ENCODE data around the gene APEH.

APEH gene

DNA sequence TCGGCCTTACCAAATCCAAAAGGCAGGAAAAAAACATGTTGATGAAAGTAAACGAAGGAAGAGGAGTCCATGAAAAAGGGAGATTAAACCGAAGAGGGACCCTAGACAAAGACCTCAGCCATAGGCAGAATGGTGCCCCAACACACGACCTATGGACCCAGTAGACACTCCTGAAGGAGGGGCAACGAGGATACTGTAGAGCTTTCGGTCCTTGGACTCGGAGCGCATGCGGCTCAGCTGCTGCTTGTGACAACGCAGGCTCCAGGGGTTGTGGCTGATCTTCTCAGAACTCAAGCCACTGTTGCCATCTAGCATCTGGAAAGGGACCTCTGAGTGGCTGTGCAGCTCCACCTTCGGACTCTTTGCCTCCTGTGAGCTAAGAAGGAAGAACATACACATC, 58.4 kb downstream of the APEH start:
- DNase-seq = no peak

DNA sequence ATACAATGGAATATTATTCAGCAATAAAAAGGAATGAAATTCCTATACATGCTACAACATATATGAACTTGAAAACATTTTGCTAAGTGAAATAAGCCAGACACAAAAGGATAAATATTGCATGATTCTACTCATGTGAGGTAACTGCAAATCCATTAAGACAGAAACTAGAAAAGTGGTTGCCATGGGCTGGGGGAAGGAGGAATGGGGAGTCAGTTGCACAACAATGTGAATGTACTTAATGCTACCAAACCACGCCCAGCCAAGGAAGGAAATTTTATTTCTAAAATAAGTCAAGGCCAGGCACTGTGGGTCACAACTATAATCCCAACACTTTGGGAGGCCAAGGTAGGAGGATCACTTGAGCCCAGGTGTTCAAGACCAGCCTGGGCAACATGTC, 59.4 kb downstream of the APEH start:
- no peak for DNase-seq

All from stimulated activated CD4-positive, alpha-beta T cell treated with anti-CD3 and anti-CD28 coated beads, Interleukin-4, amount 100 ng/mL, for 24 hours (primary cell).